Measurements from ENCODE around the gene SMC4.

The SMC4 gene

DNA sequence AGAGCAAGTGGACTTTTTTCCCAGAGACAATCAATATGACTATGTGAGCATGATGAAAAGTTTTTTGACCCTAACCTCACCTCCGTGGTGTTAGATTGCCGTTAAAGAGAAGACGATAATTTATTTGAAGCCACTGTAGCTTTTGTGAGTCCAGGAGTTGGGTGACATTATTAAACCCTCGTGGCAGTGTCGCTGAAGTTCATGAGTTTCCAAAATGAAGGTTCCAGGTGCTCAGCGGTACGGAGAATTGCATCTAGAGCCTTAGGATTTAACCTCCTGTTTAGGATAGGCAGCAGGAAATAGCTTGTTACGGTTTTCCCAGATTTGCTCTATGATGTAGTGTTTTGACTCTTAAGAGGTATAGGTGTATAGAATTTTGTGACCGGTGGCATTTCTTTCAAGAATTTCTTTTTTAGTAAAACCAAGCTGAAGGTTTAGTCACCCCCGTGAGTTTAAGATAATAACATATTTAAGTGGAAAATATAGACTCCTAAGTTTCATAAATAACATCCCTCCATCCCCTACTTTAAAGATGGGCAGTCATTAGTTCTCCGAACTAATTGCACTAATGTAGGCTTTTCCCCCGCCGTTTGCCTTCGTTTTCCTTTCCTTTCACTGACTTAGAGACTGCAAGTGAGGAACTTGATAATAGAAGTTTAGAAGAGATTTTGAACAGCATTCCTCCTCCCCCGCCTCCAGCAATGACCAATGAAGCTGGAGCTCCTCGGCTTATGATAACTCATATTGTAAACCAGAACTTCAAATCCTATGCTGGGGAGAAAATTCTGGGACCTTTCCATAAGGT lies 2.0 kb downstream of the SMC4 start:
- H3K14ac ChIP-seq (ENCODE audit: low read length): no peak overlapping the region
- peaks cover 13% of the 10 kb centered on the region for H3K79me1 ChIP-seq (ENCODE audit: low read length)
- no peak overlapping the region for H2BK120ac ChIP-seq (ENCODE audit: insufficient read depth, low read length, poor library complexity)
- H3K9ac ChIP-seq (ENCODE audit: low read length): peak overlapping the region; percentile 24
- no peaks in the 10 kb centered on the region for H3K4me1 ChIP-seq (ENCODE audit: control insufficient read depth in 1 of 2, insufficient read depth in 2 of 2, low read length in 2 of 2)
- H4K12ac ChIP-seq (ENCODE audit: low read depth, low read length): no peak overlapping the region
- no peak overlapping the region for H3K23ac ChIP-seq (ENCODE audit: low read length)
- no peak overlapping the region for H3K27ac ChIP-seq (ENCODE audit: low read depth, low read length)
- H3K27me3 ChIP-seq (ENCODE audit: insufficient read depth, low read length): no peaks in the 10 kb centered on the region
- no peak overlapping the region for H4K91ac ChIP-seq (ENCODE audit: low read depth, low read length)
- no peak overlapping the region for H2BK5ac ChIP-seq (ENCODE audit: low read depth, low read length, poor library complexity)
- peaks cover 19% of the 10 kb centered on the region for H3K79me2 ChIP-seq (ENCODE audit: control insufficient read depth, insufficient read depth, low read length, poor library complexity)
- no peak overlapping the region for H2BK12ac ChIP-seq (ENCODE audit: low read length)
- peak overlapping the region; percentile 84 for H3K4me2 ChIP-seq (ENCODE audit: low read length)
- H3K4ac ChIP-seq (ENCODE audit: low read depth, low read length): peak overlapping the region; percentile 95
- no peak overlapping the region for H3K4me3 ChIP-seq (ENCODE audit: low read depth, low read length)
- H3K36me3 ChIP-seq (ENCODE audit: control insufficient read depth in 1 of 2, insufficient read depth in 2 of 2, low read length in 2 of 2): no peaks in the 10 kb centered on the region
- no peak overlapping the region for H4K8ac ChIP-seq (ENCODE audit: low read depth, low read length)
- no CpG with 5 or more reads among the region's 16 CpGs for WGBS (ENCODE audit: extremely low coverage, insufficient coverage, insufficient read length)
- no peaks in the 10 kb centered on the region for H3K9me3 ChIP-seq (ENCODE audit: insufficient read depth, low read depth, low read length)
- no peak overlapping the region for H3K18ac ChIP-seq (ENCODE audit: low read length)
- H2AFZ ChIP-seq (ENCODE audit: insufficient read depth, low read length, poor library complexity): no peak overlapping the region
- no peak overlapping the region for H2AK5ac ChIP-seq (ENCODE audit: low read length)
- peak in 1 of 2 donors; percentile 18 for DNase-seq

DNA sequence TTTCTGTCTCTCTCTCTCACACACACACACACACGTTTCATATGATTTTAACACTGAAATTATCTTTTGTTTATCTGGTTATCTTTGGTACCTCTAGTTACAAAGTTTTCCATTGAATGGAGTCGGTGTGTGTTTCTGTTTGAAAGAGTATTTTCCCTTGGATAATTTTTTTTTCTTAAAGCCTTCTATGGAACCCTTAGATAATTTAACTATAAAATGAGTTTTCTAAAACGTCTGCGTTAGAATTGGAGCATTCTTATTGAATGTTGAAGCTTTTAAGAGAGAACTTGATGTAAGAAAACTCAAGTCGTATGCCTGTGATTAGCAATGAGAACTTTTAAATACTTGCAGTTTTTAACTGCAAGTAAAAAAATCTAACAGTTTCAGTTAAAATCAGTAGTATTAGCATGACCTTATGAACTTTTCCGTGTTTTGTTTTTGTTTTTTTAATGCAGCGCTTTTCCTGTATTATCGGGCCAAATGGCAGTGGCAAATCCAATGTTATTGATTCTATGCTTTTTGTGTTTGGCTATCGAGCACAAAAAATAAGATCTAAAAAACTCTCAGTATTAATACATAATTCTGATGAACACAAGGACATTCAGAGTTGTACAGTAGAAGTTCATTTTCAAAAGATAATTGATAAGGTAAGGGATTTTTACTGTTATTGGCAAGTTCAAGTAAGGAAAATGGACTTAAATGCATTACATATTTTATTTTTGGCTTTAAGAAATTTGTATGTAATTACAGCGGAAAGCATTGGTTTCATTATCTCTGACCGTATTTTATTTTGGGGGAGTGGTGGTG lies 3.0 kb downstream of the SMC4 start:
- Histone ChIP-seq H3K23ac (ENCODE audit: low read length) (no peak overlapping the region), H3K9me3 (ENCODE audit: insufficient read depth, low read depth, low read length) (no peaks in the 10 kb centered on the region), H3K4me2 (ENCODE audit: low read length) (no peak overlapping the region), H2BK5ac (ENCODE audit: low read depth, low read length, poor library complexity) (no peak overlapping the region), H3K4me1 (ENCODE audit: control insufficient read depth in 1 of 2, insufficient read depth in 2 of 2, low read length in 2 of 2) (no peaks in the 10 kb centered on the region), H2AFZ (ENCODE audit: insufficient read depth, low read length, poor library complexity) (no peak overlapping the region), H2BK12ac (ENCODE audit: low read length) (no peak overlapping the region), H3K27ac (ENCODE audit: low read depth, low read length) (no peak overlapping the region), H3K14ac (ENCODE audit: low read length) (no peak overlapping the region), H3K4ac (ENCODE audit: low read depth, low read length) (no peak overlapping the region), H2AK5ac (ENCODE audit: low read length) (no peak overlapping the region), H2BK120ac (ENCODE audit: insufficient read depth, low read length, poor library complexity) (no peak overlapping the region), H4K12ac (ENCODE audit: low read depth, low read length) (no peak overlapping the region), H3K79me2 (ENCODE audit: control insufficient read depth, insufficient read depth, low read length, poor library complexity) (peaks cover 19% of the 10 kb centered on the region), H3K36me3 (ENCODE audit: control insufficient read depth in 1 of 2, insufficient read depth in 2 of 2, low read length in 2 of 2) (peaks cover 3% of the 10 kb centered on the region in 2 experiments), H4K91ac (ENCODE audit: low read depth, low read length) (no peak overlapping the region), H3K4me3 (ENCODE audit: low read depth, low read length) (no peak overlapping the region), H3K9ac (ENCODE audit: low read length) (no peak overlapping the region), H3K18ac (ENCODE audit: low read length) (no peak overlapping the region), H4K8ac (ENCODE audit: low read depth, low read length) (no peak overlapping the region), H3K79me1 (ENCODE audit: low read length) (peaks cover 13% of the 10 kb centered on the region), H3K27me3 (ENCODE audit: insufficient read depth, low read length) (no peaks in the 10 kb centered on the region)
- DNase-seq: no peak
- WGBS (ENCODE audit: extremely low coverage, insufficient coverage, insufficient read length): no CpG with 5 or more reads among the region's 11 CpGs

DNA sequence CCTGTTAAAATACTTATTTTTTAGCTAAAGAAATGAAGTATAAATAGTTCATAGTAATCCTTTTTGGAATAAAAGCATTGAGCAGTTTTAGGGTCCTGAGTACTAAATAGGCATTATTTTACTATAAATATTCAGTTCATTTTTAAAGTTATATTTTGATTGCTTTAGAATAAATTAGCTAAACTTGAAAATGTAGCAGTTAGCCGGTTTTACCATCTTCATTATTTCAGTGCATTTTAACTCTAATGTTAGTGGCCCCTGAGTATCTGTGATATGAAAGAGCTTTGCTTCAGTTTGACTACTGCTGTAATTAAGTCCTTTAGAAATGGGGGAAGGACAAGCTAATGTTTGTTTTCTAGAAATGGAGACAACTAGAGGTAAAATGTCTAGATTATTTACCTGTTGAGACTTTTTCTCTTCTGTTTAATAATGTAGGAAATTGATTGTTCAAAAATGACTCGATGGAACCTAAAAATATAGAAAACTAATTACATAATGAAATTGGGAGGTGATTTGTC lies 3.6 kb downstream of the SMC4 start:
- Histone ChIP-seq H3K23ac (ENCODE audit: low read length) (no peak overlapping the region), H3K36me3 (ENCODE audit: control insufficient read depth in 1 of 2, insufficient read depth in 2 of 2, low read length in 2 of 2) (peaks cover 3% of the 10 kb centered on the region in 2 experiments), H3K14ac (ENCODE audit: low read length) (no peak overlapping the region), H3K4me2 (ENCODE audit: low read length) (no peak overlapping the region), H3K79me2 (ENCODE audit: control insufficient read depth, insufficient read depth, low read length, poor library complexity) (peaks cover 19% of the 10 kb centered on the region), H3K18ac (ENCODE audit: low read length) (no peak overlapping the region), H2AK5ac (ENCODE audit: low read length) (no peak overlapping the region), H3K4me3 (ENCODE audit: low read depth, low read length) (no peak overlapping the region), H2BK5ac (ENCODE audit: low read depth, low read length, poor library complexity) (no peak overlapping the region), H2BK120ac (ENCODE audit: insufficient read depth, low read length, poor library complexity) (no peak overlapping the region), H2BK12ac (ENCODE audit: low read length) (no peak overlapping the region), H4K91ac (ENCODE audit: low read depth, low read length) (no peak overlapping the region), H3K27me3 (ENCODE audit: insufficient read depth, low read length) (no peaks in the 10 kb centered on the region), H3K9me3 (ENCODE audit: insufficient read depth, low read depth, low read length) (no peaks in the 10 kb centered on the region), H3K79me1 (ENCODE audit: low read length) (peaks cover 13% of the 10 kb centered on the region), H4K8ac (ENCODE audit: low read depth, low read length) (no peak overlapping the region), H2AFZ (ENCODE audit: insufficient read depth, low read length, poor library complexity) (no peak overlapping the region), H3K4ac (ENCODE audit: low read depth, low read length) (no peak overlapping the region), H3K27ac (ENCODE audit: low read depth, low read length) (no peak overlapping the region), H3K9ac (ENCODE audit: low read length) (no peak overlapping the region), H3K4me1 (ENCODE audit: control insufficient read depth in 1 of 2, insufficient read depth in 2 of 2, low read length in 2 of 2) (no peaks in the 10 kb centered on the region), H4K12ac (ENCODE audit: low read depth, low read length) (no peak overlapping the region)
- WGBS (ENCODE audit: extremely low coverage, insufficient coverage, insufficient read length): no CpG with 5 or more reads among the region's 2 CpGs
- DNase-seq: no peak

DNA sequence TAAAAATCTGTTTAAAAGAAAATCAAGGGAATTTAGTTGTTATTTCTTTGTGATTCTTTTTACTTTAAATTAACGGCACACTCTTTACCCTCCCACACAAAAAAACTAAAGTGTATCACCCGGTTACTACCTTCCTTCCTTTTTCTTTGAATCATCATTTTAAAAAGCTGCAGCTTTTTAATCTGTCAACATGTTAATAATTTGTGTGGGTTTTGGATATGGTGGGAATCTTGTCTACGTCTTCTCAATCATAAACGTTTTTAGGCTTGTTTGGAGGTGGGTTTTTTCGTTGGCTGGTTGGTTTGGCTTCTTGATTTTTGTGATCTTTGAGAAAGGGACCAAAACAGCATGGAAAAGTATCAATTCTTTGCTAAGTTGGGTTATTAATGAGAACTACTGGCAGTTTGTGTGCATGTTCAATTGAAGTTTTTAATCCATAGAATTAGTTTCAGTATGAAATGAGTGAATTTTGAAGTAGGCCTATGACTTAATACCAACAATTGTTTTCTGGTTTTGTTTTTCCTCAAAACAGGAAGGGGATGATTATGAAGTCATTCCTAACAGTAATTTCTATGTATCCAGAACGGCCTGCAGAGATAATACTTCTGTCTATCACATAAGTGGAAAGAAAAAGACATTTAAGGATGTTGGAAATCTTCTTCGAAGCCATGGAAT lies 4.5 kb downstream of the SMC4 start:
- Histone ChIP-seq H3K79me2 (ENCODE audit: control insufficient read depth, insufficient read depth, low read length, poor library complexity) (peaks cover 19% of the 10 kb centered on the region), H4K91ac (ENCODE audit: low read depth, low read length) (no peak overlapping the region), H2AK5ac (ENCODE audit: low read length) (no peak overlapping the region), H3K14ac (ENCODE audit: low read length) (no peak overlapping the region), H3K9ac (ENCODE audit: low read length) (no peak overlapping the region), H3K27me3 (ENCODE audit: insufficient read depth, low read length) (no peaks in the 10 kb centered on the region), H3K4me3 (ENCODE audit: low read depth, low read length) (no peak overlapping the region), H3K23ac (ENCODE audit: low read length) (no peak overlapping the region), H3K27ac (ENCODE audit: low read depth, low read length) (no peak overlapping the region), H3K4ac (ENCODE audit: low read depth, low read length) (peak overlapping the region; percentile 83), H4K12ac (ENCODE audit: low read depth, low read length) (no peak overlapping the region), H3K4me2 (ENCODE audit: low read length) (no peak overlapping the region), H3K4me1 (ENCODE audit: control insufficient read depth in 1 of 2, insufficient read depth in 2 of 2, low read length in 2 of 2) (no peaks in the 10 kb centered on the region), H2AFZ (ENCODE audit: insufficient read depth, low read length, poor library complexity) (no peak overlapping the region), H2BK120ac (ENCODE audit: insufficient read depth, low read length, poor library complexity) (no peak overlapping the region), H4K8ac (ENCODE audit: low read depth, low read length) (no peak overlapping the region), H2BK5ac (ENCODE audit: low read depth, low read length, poor library complexity) (no peak overlapping the region), H3K18ac (ENCODE audit: low read length) (no peak overlapping the region), H2BK12ac (ENCODE audit: low read length) (no peak overlapping the region), H3K36me3 (ENCODE audit: control insufficient read depth in 1 of 2, insufficient read depth in 2 of 2, low read length in 2 of 2) (peaks cover 3% of the 10 kb centered on the region in 2 experiments), H3K9me3 (ENCODE audit: insufficient read depth, low read depth, low read length) (no peaks in the 10 kb centered on the region), H3K79me1 (ENCODE audit: low read length) (peaks cover 13% of the 10 kb centered on the region)
- 100% methylated on average over 1 of the region's 7 CpGs for WGBS (ENCODE audit: extremely low coverage, insufficient coverage, insufficient read length)
- DNase-seq: no peak
